CD4-positive, alpha-beta T cell treated with Interleukin-21 for 1 hour (primary cell): ENCODE measurements around the gene ATP13A4.

ENCODE experiments used
- DNase-seq: peaks from one replicate; pipeline ENCODE4 v3.0.0-alpha.2; 2020

ATP13A4 gene

DNA sequence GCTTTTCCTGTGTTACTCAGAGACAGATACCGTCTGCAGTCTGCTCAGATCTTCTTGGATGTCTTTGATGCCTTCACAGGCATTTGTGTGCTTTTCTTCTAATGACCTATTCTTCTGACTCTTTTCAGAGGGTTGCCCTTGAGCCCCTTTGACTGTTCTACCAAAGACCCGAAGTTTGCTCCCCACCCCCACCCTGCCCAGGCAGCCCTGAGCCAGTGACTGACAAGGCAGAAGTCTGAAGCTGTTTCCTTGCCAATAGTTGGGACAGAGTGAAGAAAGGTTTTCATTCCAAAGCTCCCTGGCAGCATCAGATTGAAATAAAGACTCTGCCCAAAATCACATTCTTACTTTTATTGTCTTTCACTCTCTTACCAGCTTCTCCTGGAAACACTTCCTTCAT lies 167.1 kb downstream of the ATP13A4 start:
- DNase-seq: no peak

DNA sequence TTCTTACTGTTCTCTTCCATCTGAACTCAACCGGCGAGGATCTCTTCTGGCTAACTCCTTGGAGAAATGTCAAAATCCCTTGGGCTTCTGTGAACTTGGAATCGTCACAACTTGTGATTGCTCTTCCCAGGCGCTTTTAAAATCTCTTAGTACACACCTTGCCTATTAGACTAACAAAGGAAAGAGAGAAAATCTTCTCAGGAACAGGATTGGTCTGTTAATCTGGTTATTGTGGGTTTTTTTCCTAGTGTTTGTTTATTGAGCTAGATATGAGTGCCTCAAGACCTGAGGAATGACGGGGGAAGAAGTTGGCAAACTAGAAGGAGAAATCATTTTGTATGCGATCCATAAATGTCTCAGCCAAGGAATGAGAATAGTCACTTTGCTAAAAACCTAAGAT lies 176.0 kb downstream of the ATP13A4 start, which contains the start of gene ATP13A5:
Gene ATP13A5 (minus strand): TSS at position 48 of the 400 bp plus-strand sequence. CDS start 28 bp downstream, at position 20.
- no peak for DNase-seq

DNA sequence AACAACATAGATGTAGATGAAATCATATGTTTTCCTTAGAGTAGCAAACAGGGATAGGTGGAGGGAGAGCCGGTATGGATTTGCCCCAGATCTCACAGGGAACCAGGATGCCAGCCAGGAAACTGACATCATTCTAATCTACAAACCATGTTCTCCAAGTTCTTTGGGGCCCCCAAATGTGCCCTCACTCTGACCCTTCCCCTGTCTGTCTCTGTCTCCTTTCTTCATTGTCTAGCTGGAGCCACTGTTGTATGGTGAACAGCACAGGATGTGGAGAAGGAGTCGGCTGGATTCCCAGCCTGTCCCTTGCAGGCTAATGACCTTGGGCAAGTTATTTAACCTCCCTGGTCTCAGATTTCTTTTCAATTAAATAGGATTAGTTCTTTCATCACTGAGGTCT lies 177.1 kb downstream of the ATP13A4 start:
- DNase-seq: no peak

DNA sequence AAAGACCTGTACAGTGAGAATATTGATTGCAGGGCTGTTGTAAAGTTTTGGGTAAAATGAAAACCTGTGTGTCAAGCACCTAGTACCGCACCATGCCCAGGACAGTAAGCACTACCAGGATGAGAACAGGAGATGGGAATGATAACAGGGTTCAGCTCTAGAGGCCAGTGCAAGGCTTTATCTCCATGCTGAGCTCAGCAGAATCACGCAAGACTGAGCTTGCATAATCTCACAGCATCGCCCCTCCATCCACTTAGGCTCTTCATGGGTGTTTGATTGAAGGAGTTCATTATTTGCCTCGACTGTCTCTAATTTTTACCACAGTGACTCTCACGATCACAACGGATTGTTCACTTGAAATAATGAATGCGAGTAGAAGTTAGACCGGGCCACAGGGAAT lies 179.1 kb downstream of the ATP13A4 start:
- no peak for DNase-seq

DNA sequence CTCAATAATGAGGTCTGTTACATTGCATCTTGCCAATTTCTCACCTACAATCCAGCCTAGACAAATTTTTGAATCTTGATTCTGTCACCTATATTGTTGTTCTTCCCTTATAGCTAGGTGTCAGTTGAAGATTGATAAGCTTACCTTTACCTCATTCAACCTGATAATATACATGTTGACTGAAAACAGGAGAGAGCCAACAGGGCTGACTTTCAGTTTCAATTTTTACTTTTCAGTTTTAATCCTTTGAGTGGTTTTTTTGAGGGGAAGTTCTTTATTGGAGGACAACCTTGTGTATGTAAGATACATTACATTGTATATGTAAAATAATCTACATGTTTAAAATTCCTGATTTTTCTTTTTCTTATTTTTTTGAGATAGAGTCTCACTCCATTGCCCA lies 181.9 kb downstream of the ATP13A4 start:
- no peak for DNase-seq

DNA sequence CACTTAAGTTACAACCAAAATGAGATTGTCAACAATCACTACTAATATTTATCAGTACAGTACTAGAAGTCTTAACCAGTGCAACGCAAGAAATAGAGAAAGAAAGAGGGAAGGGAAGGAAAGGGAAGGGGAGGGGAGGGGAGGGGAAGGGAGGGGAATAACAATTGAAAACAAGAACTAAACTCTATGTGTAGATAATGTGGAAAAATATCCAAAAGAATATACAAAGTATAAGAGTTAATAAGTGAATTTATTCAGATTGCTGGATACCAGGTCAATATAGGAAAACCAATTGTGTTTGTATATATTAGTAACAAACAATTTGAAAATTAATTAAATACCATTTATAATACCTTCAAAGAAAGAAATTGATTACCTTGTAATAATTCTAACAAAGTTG lies 186.8 kb downstream of the ATP13A4 start:
- no peak for DNase-seq

DNA sequence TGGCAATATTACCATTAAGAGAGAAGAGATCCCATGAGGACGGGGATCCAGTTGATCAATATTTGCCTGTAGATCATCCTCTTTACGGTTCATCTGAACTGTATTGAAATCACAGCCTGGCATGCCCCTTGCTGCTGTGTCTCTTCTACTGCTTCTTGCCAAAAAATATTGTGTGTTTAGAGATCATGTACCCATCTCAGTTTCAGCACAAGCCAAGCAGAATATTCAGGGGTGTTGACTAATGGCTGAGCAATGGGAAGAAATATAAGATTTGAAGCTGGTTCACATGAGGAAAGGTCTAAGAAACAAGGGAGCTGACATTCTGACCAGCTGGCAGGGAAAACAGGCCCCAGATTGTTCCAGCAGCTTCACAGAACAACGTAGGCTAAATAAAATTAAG lies 197.4 kb downstream of the ATP13A4 start:
- no peak for DNase-seq

DNA sequence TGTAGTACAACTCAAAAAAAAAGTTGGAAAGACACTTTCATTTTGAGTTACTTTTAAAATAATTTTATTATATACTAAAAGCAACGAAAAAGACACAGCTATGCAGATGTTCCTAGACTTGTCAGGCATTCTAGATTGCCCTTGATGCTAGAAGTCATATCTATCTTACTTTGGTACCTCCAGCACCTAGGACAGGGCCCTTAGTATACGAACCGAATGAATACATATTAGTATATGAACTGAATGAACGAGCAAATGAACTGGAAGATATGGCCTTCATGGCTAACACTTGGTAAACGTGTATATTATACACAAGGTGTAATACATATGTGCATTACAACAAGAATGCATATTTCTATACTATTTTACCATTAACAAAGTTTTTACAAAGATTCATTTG lies 200.3 kb downstream of the ATP13A4 start:
- DNase-seq: no peak
